ENCODE data around the gene DVL1.

DNA sequence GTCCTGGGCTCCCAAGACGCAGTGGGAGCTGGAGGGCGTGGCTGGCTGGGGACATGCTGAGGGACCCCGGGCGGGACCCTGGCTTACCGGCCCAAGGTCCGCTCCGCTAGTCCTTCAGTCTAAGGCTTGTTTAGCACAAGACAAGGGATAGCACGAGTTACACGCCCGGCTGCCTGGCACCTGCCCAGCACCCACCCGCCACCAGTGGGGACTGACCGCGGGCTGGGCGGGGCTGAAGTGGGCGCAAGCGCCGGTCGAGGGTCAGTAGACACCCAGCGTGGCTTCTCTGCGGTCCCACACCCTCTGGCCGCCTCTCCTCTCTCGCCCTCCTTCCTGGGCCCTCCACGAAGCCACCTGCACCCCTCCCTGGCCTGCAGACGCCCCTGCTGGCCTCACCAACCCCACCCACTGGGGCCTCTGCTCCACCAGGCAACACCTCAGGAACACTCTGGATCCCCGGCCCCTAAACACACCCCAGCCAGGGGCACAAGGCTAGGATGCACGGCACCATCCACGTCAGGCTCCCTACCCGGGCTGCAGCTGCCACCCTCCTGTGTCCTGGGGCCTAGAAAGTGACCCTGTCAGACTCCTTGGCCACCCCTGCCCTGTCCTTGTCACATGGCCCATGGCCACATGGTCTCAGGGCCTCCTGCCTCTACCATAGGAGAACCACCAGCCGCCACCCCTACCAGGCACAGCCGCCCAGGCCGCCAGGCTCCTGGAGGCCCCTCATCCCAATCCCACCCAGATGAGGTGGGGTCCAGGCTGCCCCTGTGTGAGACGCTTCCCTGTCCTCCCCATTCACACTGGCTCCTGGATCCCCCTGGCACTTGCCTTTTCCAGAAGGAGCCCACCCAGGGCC, 12.1 kb downstream of the DVL1 start:
- TF ChIP-seq MAX (IDR thresholded peaks at IDR 0.05; ENCODE audit: low read depth, low read length), result no peak
- TF ChIP-seq CTCF (IDR thresholded peaks at IDR 0.05; ENCODE audit: low read depth, low read length), result no peak
- TF ChIP-seq POLR2A (IDR thresholded peaks at IDR 0.05; ENCODE audit: extremely low read depth, insufficient read length), result no peak

Measured in NB4 (cell line).